HG03045 (cell line): ENCODE measurements around the gene FFAR1.
"Not testable (repeated sequence)": the region's sequence is repeated elsewhere in the genome, so short reads cannot be mapped to it uniquely, and the experiment has no call there.

ENCODE experiments used
- ATAC-seq: cut with Tn5 transposase; IDR thresholded peaks from one replicate; pipeline ENCODE4 v1.9.1; 2021; ENCODE audit warnings: mild to moderate bottlenecking, moderate library complexity; ENCODE audit not compliant: unreplicated experiment

The FFAR1 gene

DNA sequence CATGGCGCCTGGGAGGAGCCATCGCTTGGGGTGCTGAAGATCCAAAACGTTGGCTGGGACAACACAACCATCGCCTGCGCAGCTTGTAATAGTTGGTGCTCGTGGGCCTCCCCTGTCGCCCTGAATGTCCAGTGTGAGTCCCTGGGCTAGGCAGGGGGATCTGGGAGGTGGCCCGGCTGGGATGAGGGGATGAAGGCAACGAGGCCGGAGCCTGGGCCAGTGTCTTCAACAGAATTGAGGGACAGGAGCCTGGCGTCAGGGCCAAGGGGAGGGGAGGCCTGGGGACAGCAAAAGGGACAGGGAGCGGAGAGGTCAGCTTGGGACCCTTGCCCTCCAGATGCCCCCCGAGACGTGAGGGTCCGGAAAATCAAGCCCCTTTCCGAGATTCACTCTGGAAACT, 6.7 kb upstream of the FFAR1 start:
- ATAC-seq, result no peak

- no peak for ATAC-seq
Measured at GRCh38 chr19:35341565-35342225, 6.0 kb upstream of the FFAR1 start.

GRCh38 chr19:35342430-35342829, 5.3 kb upstream of the FFAR1 start:
- no peak for ATAC-seq

- ATAC-seq, result no peak
Measured at GRCh38 chr19:35344511-35345031, 3.1 kb upstream of the FFAR1 start.

GRCh38 chr19:35345671-35346111, 2.0 kb upstream of the FFAR1 start:
- ATAC-seq, result no peak

- no peak for ATAC-seq
Measured at GRCh38 chr19:35346193-35347052, 1.3 kb upstream of the FFAR1 start.

DNA sequence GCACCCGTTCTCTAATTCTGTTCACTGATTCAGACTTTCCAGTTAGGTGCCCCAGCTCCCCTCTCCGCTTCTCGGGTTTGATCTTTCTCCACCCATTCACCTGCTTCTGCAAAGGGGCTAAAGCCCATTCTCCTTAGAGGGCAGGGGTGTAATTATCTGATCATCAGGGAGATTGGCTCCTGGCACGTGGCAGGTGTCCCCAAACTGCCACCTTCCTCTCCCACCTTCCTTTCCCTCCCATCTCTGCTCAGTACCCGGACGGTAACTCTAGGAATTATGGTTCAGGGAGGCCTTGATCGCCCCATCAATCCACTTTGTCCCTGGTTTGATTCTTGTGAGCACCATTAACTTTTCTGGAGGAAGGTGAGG, 212 bp downstream of the FFAR1 start:
- ATAC-seq, result no peak

DNA sequence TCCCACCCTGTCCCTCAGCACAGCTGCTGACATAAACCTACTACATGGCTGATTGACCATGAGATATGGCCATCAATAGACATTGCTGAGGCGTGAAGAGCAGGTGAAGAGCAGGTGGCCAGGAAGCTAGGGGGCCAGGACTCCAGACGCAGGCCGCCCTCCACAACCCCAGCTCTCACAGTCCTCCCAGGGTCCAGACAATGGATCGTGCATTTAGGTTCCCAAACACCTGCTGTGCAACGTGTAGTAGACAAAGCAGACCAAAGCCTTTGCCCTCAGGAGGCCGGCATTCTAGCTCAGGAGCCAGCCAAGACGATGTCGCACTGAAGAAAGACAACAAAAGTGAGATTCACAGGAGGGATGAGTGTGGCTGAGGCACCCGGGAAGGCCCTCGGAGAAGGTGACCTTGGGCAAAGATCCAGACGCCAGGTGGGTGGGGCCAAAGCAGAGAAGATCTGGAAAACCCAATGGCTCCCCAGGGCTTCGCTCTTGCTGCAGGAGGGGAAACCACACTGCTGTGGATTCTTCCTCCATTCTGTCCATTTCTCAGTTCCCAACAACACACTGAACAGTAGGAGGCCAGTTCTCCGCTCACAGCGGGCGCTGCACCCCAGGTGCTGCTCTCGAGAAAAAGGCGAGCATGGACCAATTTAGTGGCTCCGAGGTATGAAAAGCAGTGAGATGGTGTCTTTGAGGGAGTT, 1.4 kb downstream of the FFAR1 start:
- ATAC-seq, result no peak

DNA sequence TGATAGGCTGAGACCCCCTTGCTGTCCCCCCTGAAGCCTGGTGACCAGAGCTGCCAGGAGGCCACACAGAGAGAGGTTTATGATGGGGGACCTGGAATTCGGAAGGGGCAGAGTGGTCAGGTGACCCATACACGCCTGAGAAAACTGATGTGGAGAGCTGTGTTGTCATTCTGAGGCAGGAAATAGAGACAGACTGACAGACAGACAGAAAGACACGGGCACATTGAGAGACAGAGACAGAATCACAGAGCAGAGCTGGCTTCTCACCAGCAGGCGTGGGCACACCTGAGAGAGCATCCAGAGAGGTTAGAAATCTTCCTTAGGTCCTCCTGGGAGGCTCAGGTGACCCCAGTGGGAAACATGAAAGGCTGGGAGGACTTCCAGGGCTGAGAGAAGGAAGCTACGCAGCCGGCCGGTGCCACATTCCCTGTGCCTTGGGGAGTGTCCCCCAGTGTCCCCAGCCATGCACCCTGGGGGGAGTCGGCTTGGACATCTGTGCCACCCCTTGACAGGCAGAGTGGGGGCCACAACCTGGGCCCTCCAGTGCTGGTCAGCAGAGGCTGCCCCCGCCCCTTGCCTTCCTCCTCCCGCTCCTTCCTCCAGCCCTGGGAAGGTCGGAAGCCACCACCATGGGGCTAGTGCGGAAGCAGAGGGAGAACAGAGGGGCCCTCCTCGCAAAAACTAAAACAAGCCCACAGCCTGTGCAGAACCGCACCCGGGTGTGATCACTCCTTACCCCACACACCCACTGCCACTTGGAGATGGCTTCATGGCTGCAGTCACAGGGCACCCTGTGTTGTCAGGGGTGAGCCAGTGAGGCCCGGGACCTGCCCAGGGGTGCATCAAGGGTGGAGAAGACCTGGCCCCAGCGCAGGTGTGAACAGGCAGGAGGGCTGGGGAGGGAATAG, 2.2 kb downstream of the FFAR1 start:
- ATAC-seq, result no peak

- no peak for ATAC-seq
Measured at GRCh38 chr19:35350591-35350990, 2.9 kb downstream of the FFAR1 start.

DNA sequence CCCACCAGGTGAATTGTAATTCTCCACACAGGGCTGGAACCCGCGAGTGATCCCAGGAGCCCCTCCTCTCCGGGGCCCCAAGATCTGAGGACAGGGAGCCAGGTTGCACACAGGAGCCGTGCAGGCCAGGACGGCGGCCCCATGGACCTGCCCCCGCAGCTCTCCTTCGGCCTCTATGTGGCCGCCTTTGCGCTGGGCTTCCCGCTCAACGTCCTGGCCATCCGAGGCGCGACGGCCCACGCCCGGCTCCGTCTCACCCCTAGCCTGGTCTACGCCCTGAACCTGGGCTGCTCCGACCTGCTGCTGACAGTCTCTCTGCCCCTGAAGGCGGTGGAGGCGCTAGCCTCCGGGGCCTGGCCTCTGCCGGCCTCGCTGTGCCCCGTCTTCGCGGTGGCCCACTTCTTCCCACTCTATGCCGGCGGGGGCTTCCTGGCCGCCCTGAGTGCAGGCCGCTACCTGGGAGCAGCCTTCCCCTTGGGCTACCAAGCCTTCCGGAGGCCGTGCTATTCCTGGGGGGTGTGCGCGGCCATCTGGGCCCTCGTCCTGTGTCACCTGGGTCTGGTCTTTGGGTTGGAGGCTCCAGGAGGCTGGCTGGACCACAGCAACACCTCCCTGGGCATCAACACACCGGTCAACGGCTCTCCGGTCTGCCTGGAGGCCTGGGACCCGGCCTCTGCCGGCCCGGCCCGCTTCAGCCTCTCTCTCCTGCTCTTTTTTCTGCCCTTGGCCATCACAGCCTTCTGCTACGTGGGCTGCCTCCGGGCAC, 3.9 kb downstream of the FFAR1 start:
- ATAC-seq, result no peak

DNA sequence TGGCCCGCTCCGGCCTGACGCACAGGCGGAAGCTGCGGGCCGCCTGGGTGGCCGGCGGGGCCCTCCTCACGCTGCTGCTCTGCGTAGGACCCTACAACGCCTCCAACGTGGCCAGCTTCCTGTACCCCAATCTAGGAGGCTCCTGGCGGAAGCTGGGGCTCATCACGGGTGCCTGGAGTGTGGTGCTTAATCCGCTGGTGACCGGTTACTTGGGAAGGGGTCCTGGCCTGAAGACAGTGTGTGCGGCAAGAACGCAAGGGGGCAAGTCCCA, 4.4 kb downstream of the FFAR1 start:
- ATAC-seq, result no peak

DNA sequence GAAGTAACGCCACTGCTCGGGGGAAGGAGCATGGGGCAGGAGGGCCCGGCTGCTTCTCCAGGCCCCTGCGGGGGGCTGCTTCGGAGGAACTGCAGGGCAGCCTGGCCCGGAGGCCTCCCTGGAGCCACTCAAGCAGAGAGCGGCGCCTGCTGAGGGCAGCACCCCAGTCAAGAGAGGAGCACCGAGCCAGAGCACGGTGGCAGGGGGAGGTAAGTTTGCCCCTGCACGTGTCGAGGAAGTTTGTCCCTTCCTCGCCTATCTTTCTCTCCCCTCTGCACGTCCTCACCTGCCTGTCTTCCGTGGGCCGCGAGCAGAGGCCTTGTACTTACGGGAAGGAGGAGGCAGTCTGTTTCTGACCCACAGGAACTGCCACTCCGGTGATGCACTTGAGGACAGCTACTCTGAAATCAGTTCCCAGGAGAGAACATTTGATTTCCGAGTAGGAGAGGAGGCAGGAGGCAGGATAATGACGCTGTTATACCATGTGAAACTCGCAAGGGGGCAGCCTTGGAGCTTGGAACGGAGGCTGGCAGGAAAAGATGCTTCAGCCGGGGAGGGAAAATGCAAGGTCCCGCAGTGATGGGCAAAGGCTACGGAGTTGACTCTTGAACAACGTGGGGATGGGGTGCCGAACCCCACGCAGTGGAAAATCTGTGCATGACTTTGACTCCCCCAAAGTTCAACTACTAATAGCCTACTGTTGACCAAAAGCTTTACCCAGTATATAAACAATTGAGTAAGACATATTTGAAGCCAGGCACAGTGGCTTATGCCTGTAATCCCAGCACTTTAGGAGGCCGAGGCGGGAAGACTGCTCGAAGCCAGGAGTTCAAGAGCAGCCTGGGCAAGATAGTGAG, 5.0 kb downstream of the FFAR1 start:
- no peak for ATAC-seq

DNA sequence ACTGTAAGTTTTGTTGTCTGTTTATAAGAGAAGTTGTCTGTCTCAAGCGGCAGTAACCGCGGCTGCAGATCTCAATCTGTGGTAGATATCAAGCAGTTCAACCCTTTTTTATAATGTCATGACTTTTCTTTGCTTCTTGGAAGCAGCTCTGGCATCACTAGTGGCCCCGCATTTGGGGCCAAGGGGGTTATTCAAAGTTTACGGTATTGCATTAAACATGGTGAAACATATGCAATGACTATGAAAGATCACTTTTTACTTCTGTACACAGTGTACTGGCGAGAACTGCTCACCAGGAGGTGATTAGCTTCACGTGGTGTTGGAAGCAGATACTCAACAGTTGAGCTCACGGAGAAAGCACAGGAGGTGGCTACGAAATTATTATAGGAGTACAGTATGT, 5.9 kb downstream of the FFAR1 start:
- no peak for ATAC-seq

DNA sequence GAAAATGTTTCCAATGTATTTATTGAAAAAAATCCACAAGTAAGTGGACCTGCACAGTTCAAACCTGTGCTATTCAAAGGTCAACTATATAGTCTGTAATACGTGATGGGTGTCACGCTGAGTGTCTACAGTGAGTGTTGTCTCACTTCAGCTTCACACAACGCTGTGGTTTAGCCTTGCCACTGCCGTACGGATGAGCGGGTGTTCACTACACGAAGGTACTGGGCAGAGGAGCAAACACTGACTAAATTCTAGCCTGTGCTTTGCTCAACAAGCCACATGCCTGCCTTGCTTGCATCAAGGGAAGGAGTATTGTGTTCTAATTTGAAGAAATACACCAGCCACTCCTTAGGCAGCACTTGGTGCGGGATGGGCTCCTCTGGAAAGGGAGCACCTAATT, 7.2 kb downstream of the FFAR1 start:
- no peak for ATAC-seq

DNA sequence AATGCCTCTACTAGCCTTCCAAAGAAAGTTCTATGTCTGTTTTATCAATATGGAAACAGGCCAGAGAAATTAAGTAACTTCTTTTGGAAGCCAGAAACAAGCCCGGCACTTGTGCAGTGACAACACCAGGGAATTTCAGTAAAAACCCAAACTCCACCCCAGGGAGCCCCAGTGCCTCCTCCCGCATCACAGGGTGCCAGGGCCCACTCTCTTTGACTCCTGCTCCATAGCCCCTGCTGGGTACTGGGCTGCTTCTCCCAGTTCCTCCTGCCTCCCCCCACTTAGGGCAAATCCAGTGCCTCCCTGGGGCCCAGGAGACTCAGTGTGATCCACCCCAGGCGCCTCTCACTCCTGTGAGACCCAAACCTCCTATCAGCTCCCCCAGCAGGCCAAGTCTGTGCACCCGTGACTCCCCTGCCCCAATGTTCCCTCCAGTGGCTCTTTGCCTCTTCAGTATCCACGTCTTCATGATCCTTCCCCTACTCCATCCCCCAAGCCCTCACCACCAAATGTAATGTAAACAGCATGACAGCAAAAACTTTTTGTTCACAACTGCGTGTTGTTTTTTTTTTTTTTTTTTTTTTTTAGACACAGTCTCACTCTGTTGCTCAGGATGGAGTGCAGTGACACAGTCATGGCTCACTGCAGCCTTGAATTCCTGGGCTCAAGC, 8.2 kb downstream of the FFAR1 start:
- no peak for ATAC-seq

- ATAC-seq, result no peak
Measured at GRCh38 chr19:35357867-35358573, 10.3 kb downstream of the FFAR1 start, which contains the start of gene FFAR3. Gene FFAR3 (plus strand): TSS chr19:35358460. CDS start chr19:35358891, 431 bp downstream.

- ATAC-seq, result not testable (repeated sequence)
Measured at GRCh38 chr19:35358834-35359233, 11.1 kb downstream of the FFAR1 start.
